ENCODE results near the gene CPAMD8. TPM values are rescaled to one million over a fixed set of nuclear protein-coding genes. Genes with fewer than 3 reads are reported as not detected.

The CPAMD8 gene
- total and polyA plus RNA-seq, 2 of the 8 experiments (the other 6 are each of a cell fraction or from before 2014, with no cell fraction given): 6.1 to 9.2 TPM

GRCh38 chr19:16860118-16860517, 166.5 kb downstream of the CPAMD8 start (continued):
- no peak for TF ChIP-seq CBX5 (IDR thresholded peaks at IDR 0.05; ENCODE audit: low read depth, low read length)
- no peak for TF ChIP-seq ATF3 (IDR thresholded peaks at IDR 0.05; ENCODE audit: insufficient read depth, low read depth, low read length)
- no peak for TF ChIP-seq NANOG (IDR thresholded peaks at IDR 0.05; ENCODE audit: insufficient read depth, low read depth, low read length, poor library complexity, severe bottlenecking)
- no peak for TF ChIP-seq RFX5 (IDR thresholded peaks at IDR 0.05; ENCODE audit: borderline replicate concordance, low read depth, low read length)
- no peak for TF ChIP-seq E2F6 (IDR thresholded peaks at IDR 0.05)

All from H1 (cell line).